ENCODE measurements around the gene NAXE.
"Not testable (repeated sequence)": the region's sequence is repeated elsewhere in the genome, so short reads cannot be mapped to it uniquely, and the experiment has no call there.

The NAXE gene

GRCh38 chr1:156618853-156619581, 27.4 kb downstream of the NAXE start, which contains the start of gene HAPLN2:
Gene HAPLN2, plus strand, starts transcription at chr1:156619415. Its CDS starts 4,076 bp downstream, at chr1:156623491.
- in situ Hi-C loops (cut with HindIII; ENCODE audit: low sequenced_read_pairs): no loop called here

GRCh38 chr1:156619582-156619955, 28.0 kb downstream of the NAXE start:
- in situ Hi-C loops (cut with HindIII; ENCODE audit: low sequenced_read_pairs): no loop called here

GRCh38 chr1:156622581-156623297, 31.2 kb downstream of the NAXE start:
- in situ Hi-C loops (cut with HindIII; ENCODE audit: low sequenced_read_pairs): no loop called here

- in situ Hi-C loops (cut with HindIII; ENCODE audit: low sequenced_read_pairs): no loop called here
Observed at GRCh38 chr1:156623946-156624813, 32.6 kb downstream of the NAXE start.

- in situ Hi-C loops (cut with HindIII; ENCODE audit: low sequenced_read_pairs): no loop called here
Observed at GRCh38 chr1:156624814-156625435, 33.3 kb downstream of the NAXE start.

- in situ Hi-C loops (cut with HindIII; ENCODE audit: low sequenced_read_pairs): no loop called here
Observed at GRCh38 chr1:156625436-156626078, 34.0 kb downstream of the NAXE start.

GRCh38 chr1:156626079-156626438, 34.5 kb downstream of the NAXE start:
- in situ Hi-C loops (cut with HindIII; ENCODE audit: low sequenced_read_pairs): no loop called here

- in situ Hi-C loops (cut with HindIII; ENCODE audit: low sequenced_read_pairs): no loop called here
Observed at GRCh38 chr1:156627313-156627880, 35.8 kb downstream of the NAXE start.

- in situ Hi-C loops (cut with HindIII; ENCODE audit: low sequenced_read_pairs): no loop called here
Observed at GRCh38 chr1:156629823-156630449, 38.4 kb downstream of the NAXE start.

GRCh38 chr1:156631152-156631551, 39.6 kb downstream of the NAXE start:
- in situ Hi-C loops (cut with HindIII; ENCODE audit: low sequenced_read_pairs): not testable (repeated sequence)

GRCh38 chr1:156632355-156632754, 40.8 kb downstream of the NAXE start:
- in situ Hi-C loops (cut with HindIII; ENCODE audit: low sequenced_read_pairs): no loop called here

- in situ Hi-C loops (cut with HindIII; ENCODE audit: low sequenced_read_pairs): no loop called here
Observed at GRCh38 chr1:156638189-156638985, 46.8 kb downstream of the NAXE start.

- in situ Hi-C loops (cut with HindIII; ENCODE audit: low sequenced_read_pairs): no loop called here
Observed at GRCh38 chr1:156639601-156640101, 48.1 kb downstream of the NAXE start.

GRCh38 chr1:156640842-156641706, 49.5 kb downstream of the NAXE start:
- in situ Hi-C loops (cut with HindIII; ENCODE audit: low sequenced_read_pairs): no loop called here

- in situ Hi-C loops (cut with HindIII; ENCODE audit: low sequenced_read_pairs): no loop called here
Observed at GRCh38 chr1:156641761-156642264, 50.2 kb downstream of the NAXE start, which contains the start of gene BCAN. Gene BCAN, plus strand, starts transcription at chr1:156642117. Its CDS starts 3,938 bp downstream, at chr1:156646055.

- in situ Hi-C loops (cut with HindIII; ENCODE audit: low sequenced_read_pairs): no loop called here
Observed at GRCh38 chr1:156642265-156643048, 50.9 kb downstream of the NAXE start.

Measured in DLD1 (cell line).